GM18951 (cell line): ENCODE measurements around the gene SLC25A38.
A peak's percentile ranks its signal among the peaks of the same experiment; 100 is the strongest.
"Not testable (repeated sequence)": the region's sequence is repeated elsewhere in the genome, so short reads cannot be mapped to it uniquely, and the experiment has no call there.

ENCODE experiments used
- POLR2A ChIP-seq: IDR thresholded peaks from 4 replicates; pipeline ENCODE4 v1.6.1; 2011; ENCODE audit warnings: mild to moderate bottlenecking; ENCODE audit not compliant: insufficient read length, insufficient read depth; ENCODE audit errors: extremely low read depth
- in situ Hi-C: fragments of 300-500 bp; cut with MboI; formaldehyde crosslinking; loops from one replicate; pipeline ENCODE4 v1.12.0; 2022; ENCODE audit warnings: low sequenced_read_pairs, mixed read lengths, inconsistent platforms; ENCODE audit not compliant: unreplicated experiment

Gene SLC25A38

GRCh38 chr3:39358333-39358732, 24.8 kb upstream of the SLC25A38 start:
- in situ Hi-C loops = no loop called here
- TF ChIP-seq POLR2A = no peak

- in situ Hi-C loops = no loop called here
- TF ChIP-seq POLR2A = no peak
Measured at GRCh38 chr3:39361252-39361927, 21.8 kb upstream of the SLC25A38 start.

- no peak for TF ChIP-seq POLR2A
- in situ Hi-C loops = no loop called here
Measured at GRCh38 chr3:39362192-39362591, 21.0 kb upstream of the SLC25A38 start.

GRCh38 chr3:39362812-39363211, 20.4 kb upstream of the SLC25A38 start:
- in situ Hi-C loops = no loop called here
- TF ChIP-seq POLR2A = no peak

GRCh38 chr3:39370450-39370849, 12.7 kb upstream of the SLC25A38 start:
- in situ Hi-C loops = not testable (repeated sequence)

GRCh38 chr3:39372833-39373232, 10.3 kb upstream of the SLC25A38 start:
- in situ Hi-C loops = no loop called here
- TF ChIP-seq POLR2A = no peak

- TF ChIP-seq POLR2A = no peak
- in situ Hi-C loops = loop anchor here (25.0 kb wide), 1 partner anchor 190 kb away; the partner anchor contains the start of gene XIRP1
Measured at GRCh38 chr3:39376959-39377634, 6.1 kb upstream of the SLC25A38 start.

GRCh38 chr3:39378088-39378487, 5.1 kb upstream of the SLC25A38 start:
- TF ChIP-seq POLR2A = no peak
- in situ Hi-C loops = loop anchor here (25.0 kb wide), 1 partner anchor 191 kb away; the partner anchor contains the start of gene XIRP1

GRCh38 chr3:39378957-39379777, 4.0 kb upstream of the SLC25A38 start:
- in situ Hi-C loops = loop anchor here (25.0 kb wide), 1 partner anchor 192 kb away; the partner anchor contains the start of gene XIRP1

GRCh38 chr3:39379778-39380155, 3.4 kb upstream of the SLC25A38 start:
- in situ Hi-C loops = loop anchor here (10.0 to 25.0 kb wide), 2 partner anchors 85 to 192 kb away; partner anchors contain the start of gene XIRP1
- TF ChIP-seq POLR2A = no peak

More at GRCh38 chr3:39378957-39379777, 4.0 kb upstream of the SLC25A38 start:
- no peak for TF ChIP-seq POLR2A

GRCh38 chr3:39381432-39381831, 1.7 kb upstream of the SLC25A38 start:
- in situ Hi-C loops = loop anchor here (10.0 to 25.0 kb wide), 2 partner anchors 87 to 194 kb away; partner anchors contain the start of gene XIRP1
- TF ChIP-seq POLR2A = no peak

GRCh38 chr3:39383881-39384664, 903 bp downstream of the SLC25A38 start:
- peak; percentile 78 for TF ChIP-seq POLR2A
- in situ Hi-C loops = loop anchor here (10.0 to 25.0 kb wide), 2 partner anchors 89 to 197 kb away; partner anchors contain the start of gene XIRP1

- in situ Hi-C loops = loop anchor here (10.0 to 25.0 kb wide), 2 partner anchors 90 to 197 kb away; partner anchors contain the start of gene XIRP1
- TF ChIP-seq POLR2A = no peak
Measured at GRCh38 chr3:39384665-39385000, 1.5 kb downstream of the SLC25A38 start.
